Renal pelvis (tissue), 4 donors: Measurements from ENCODE around the gene TMEM258. TPM values are rescaled to one million over a fixed set of nuclear protein-coding genes. Genes with fewer than 3 reads are reported as not detected.

Experiments
- DNase-seq: peaks from one replicate; pipeline ENCODE4 v3.0.0-alpha.2; 2013
- polyA plus RNA-seq, 3 donors: library from polyadenylated mRNA; unstranded; fragments of 120-200 nt; gene quantifications; one replicate each; pipeline ENCODE4 v1.2.1, GENCODE V29; 2013; ENCODE audit not compliant: insufficient read length in 3 of 3

TMEM258 gene
- polyA plus RNA-seq, 3 donors, result 165 to 180 (median 167) TPM

GRCh38 chr11:61746442-61747191, 45.8 kb downstream of the TMEM258 start:
- DNase-seq, result no peak

DNA sequence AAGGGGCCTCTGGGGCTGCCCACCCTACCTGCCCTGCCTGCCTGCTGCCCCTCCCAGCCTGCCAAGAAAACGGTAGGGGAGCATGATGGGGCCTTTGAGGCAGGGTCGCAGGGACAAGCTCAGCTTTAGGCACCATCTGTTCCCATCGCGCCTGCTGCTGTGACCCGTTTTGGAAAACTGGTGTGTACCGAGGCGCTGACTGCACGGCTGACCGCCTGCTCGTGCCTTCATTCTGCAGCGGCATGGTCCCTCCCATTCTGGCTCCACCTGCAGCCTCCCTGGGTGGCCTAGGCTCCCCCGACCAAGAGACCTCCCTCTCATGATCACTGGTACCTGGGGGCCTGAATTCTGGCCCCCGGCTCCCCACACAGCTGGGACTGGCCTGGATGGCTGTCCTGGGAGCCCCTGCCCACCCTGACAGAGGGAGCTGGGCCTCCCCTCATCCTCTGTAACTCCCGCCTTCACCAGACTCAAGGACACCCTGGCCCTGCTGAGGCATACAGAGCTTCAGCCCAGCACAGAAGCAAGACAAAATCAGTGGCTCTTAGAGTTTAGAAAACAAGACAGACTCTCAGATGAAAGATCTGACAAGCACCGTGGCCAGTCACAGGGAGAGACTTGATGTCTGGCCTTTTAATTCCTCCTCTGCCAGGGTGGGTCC, 46.5 kb downstream of the TMEM258 start:
- no peak for DNase-seq

DNA sequence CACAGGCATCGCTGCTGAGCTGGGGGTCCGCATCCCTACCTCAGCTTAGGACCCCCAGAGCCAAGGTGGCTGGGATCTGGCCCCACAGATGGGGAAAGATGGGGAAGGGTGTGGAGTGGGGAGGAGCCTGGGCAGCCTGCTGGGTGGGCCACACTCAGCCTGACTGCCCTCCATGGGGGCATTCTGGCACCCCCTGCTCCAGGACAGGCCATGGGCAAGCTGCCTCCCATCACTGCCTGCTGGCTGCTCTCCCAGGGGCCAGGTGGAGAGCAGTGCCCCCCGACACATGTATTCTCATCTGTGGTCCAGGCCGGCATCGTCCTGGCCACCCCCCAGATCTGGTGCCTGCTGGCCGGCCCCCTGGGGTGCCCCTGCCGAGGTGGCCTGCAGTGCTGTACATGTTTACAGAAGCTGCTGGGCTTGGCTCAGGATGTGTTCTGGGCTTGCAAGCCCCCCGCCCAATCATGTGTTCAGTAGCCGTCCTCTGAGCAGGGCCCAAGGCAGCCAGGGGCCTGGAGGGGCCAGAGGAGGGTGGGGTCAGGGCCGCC, 47.7 kb downstream of the TMEM258 start:
- DNase-seq, result no peak

DNA sequence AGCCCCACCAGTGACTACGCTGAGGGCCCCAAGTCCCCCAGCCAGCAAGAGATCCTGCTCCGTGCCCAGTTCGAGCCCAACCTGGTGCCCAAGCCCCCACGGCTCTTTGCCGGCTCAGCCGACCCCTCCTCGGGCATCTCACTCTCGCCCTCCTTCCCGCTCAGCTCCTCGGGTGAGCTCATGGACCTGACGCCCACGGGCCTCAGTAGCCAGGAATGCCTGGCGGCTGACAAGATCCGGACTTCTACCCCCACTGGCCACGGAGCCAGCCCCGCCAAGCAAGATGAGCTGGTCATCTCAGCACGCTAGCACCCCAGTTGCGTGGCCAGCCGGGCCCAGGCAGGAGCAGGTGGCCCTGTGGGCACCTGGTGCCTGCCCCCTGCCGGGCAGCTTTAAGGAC, 48.2 kb downstream of the TMEM258 start:
- DNase-seq, result no peak

DNA sequence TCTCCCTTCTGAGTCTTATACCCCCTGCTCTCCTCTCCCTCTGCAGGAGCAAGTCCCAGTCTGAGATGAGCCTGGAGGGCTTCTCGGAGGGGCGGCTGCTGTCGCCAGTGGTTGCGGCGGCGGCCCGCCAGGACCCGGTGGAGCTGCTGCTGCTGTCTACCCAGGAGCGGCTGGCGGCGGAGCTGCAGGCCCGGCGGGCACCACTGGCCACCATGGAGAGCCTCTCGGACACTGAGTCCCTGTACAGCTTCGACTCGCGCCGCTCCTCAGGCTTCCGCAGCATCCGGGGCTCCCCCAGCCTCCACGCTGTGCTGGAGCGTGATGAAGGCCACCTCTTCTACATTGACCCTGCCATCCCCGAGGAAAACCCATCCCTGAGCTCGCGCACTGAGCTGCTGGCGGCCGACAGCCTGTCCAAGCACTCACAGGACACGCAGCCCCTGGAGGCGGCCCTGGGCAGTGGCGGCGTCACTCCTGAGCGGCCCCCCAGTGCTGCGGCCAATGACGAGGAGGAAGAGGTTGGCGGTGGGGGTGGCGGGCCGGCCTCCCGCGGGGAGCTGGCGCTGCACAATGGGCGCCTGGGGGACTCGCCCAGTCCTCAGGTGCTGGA, 48.8 kb downstream of the TMEM258 start:
- DNase-seq, result no peak

DNA sequence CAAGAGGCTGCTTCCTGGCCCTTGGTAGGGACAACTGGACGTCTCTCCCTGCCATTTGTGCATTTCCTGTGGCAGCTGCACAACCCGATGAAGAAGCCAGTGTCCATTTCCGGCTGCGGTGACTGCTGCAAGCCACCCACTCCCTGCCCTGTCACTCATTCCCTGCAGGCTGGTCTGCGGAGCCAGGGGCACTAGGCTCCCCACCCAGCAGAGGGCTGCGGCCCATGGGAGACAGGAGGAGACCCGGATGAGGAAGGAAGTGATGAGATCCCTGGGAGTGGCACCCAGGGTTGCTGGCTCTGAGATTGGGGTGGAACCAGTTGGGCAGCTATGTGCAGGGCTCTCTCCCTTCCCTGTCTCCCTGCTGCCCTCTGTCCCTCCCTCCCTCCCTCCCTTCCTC, 50.0 kb downstream of the TMEM258 start:
- DNase-seq, result no peak

DNA sequence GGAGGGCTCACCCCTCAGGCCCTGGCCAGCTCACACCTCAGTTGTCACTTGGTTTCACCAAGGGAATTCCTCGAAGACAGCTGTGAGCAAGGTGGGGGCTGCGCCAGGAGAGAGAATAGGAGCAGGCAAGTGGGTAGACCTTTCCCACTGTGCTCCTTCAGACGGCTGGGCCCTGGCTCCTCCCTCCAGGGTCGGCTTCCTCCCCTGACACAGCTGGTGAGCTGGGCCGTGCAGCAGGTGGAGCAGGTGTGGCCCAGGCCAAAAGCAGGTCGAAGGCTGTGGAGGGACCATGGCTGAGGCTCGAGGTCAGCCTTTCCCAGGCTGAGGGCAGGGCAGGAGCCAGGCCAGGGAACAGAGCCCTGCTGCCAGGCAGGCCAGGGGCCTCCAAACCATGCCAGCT, 52.4 kb downstream of the TMEM258 start:
- DNase-seq, result no peak

DNA sequence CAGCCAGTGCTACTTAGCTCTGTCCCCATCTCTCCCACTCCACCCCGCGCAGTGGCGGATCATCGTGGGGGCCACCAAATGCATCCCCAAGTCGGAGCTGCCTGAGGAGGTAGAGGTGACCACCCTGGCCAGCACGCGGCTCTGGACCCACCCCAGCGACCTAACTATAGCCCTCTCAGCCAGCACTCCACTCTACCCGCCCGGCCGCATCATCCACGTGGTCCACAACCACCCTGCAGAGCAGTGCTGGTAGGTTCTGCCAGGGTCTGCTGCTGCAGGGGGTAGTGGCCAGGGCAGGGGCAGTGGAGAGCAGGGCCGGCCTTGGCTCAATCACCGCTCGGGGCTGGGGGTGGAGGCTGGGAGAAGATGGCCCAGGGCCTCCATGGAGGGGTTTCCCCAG, 53.0 kb downstream of the TMEM258 start:
- DNase-seq, result no peak

Other genes with a start within 250 kb of the TMEM258 start
- gene SYT7, start 211.5 kb downstream of the TMEM258 start, polyA plus RNA-seq, result 1 to 10 TPM; 5.0 to 6.5 (median 5.0) TPM
- 1 to 10 TPM; 4.5 to 5.6 (median 4.8) TPM for gene DAGLA, start 112.2 kb downstream of the TMEM258 start, polyA plus RNA-seq
- 10 to 100 TPM; 23.7 to 30.0 (median 28.2) TPM for gene MYRF, start 40.0 kb downstream of the TMEM258 start, polyA plus RNA-seq
- gene FEN1, start 312 bp upstream of the TMEM258 start, polyA plus RNA-seq, result 10 to 100 TPM; 37.3 to 47.6 (median 38.9) TPM
- gene FADS1, start 24.4 kb upstream of the TMEM258 start, polyA plus RNA-seq, result 10 to 100 TPM; 45.9 to 53.5 (median 46.5) TPM
- gene FADS2, start 35.7 kb upstream of the TMEM258 start, polyA plus RNA-seq, result 100 to 1,000 TPM; 105 to 148 (median 111) TPM
- 10 to 100 TPM; 16.7 to 22.2 (median 20.0) TPM for gene FADS3, start 98.9 kb upstream of the TMEM258 start, polyA plus RNA-seq
- 10 to 100 TPM; 24.2 to 31.3 (median 27.1) TPM for gene RAB3IL1, start 125.0 kb upstream of the TMEM258 start, polyA plus RNA-seq
- 1 to 10 TPM; 5.1 to 6.3 (median 5.3) TPM for gene BEST1, start 157.8 kb upstream of the TMEM258 start, polyA plus RNA-seq
- 1,000 to 10,000 TPM; 2,137 to 2,536 (median 2,180) TPM for gene FTH1, start 175.0 kb upstream of the TMEM258 start, polyA plus RNA-seq